HepG2 (cell line): ENCODE measurements around the gene CYP4V2. TPM values are rescaled to one million over a fixed set of nuclear protein-coding genes. Genes with fewer than 3 reads are reported as not detected.

Source experiments
- CREB3 ChIP-seq: sonication (generic); formaldehyde crosslinking; IDR thresholded peaks from 2 replicates; pipeline ENCODE4 v1.5.0; 2020; ENCODE audit warnings: missing genetic modification reagents
- HIVEP1 ChIP-seq: sonication (generic); formaldehyde crosslinking; IDR thresholded peaks from 2 replicates; pipeline ENCODE4 v1.4.0; 2020; ENCODE audit warnings: mild to moderate bottlenecking, missing genetic modification reagents
- HMGXB4 ChIP-seq, 2 experiments: sonication (generic) in 1 of 2; formaldehyde crosslinking in 1 of 2; IDR thresholded peaks; 2 replicates each; pipeline versions ENCODE4 v1.4.0 to v1.6.1; 2018 to 2020; ENCODE audit warnings: missing genetic modification reagents in 2 of 2, borderline replicate concordance in 1 of 2, low read depth in 1 of 2, mild to moderate bottlenecking in 1 of 2, missing biosample characterization in 1 of 2
- KIAA2018 ChIP-seq: sonication (generic); formaldehyde crosslinking; IDR thresholded peaks from 2 replicates; pipeline ENCODE4 v1.5.0; 2020; ENCODE audit warnings: mild to moderate bottlenecking, missing genetic modification reagents, borderline replicate concordance
- KLF12 ChIP-seq: sonication (generic); formaldehyde crosslinking; IDR thresholded peaks from 2 replicates; pipeline ENCODE4 v1.4.0; 2020; ENCODE audit warnings: missing genetic modification reagents, borderline replicate concordance
- MLLT10 ChIP-seq: sonication (generic); formaldehyde crosslinking; IDR thresholded peaks from 2 replicates; pipeline ENCODE4 v1.4.0; 2020; ENCODE audit warnings: missing genetic modification reagents
- NR2F2 ChIP-seq: IDR thresholded peaks from 2 replicates; pipeline ENCODE4 v1.6.1; 2012; ENCODE audit warnings: low read depth, inconsistent platforms, borderline replicate concordance
- SATB2 ChIP-seq: sonication (generic); formaldehyde crosslinking; IDR thresholded peaks from 2 replicates; pipeline ENCODE4 v1.5.0; 2020; ENCODE audit warnings: missing genetic modification reagents
- SP1 ChIP-seq, 2 experiments: fragments of 450-650 bp in 1 of 2; sonication (generic) in 1 of 2; formaldehyde crosslinking in 1 of 2; IDR thresholded peaks; 2 replicates each; pipeline versions ENCODE4 v1.4.0 to v1.6.1; 2016 to 2020; ENCODE audit warnings: missing genetic modification reagents in 1 of 2
- THAP11 ChIP-seq: IDR thresholded peaks from 2 replicates; pipeline ENCODE4 v1.6.1; 2016; ENCODE audit warnings: missing biosample characterization, missing genetic modification reagents
- UBTF ChIP-seq: sonication (generic); formaldehyde crosslinking; IDR thresholded peaks from 2 replicates; pipeline ENCODE4 v1.4.0; 2020; ENCODE audit warnings: mild to moderate bottlenecking, missing genetic modification reagents
- ZNF7 ChIP-seq: IDR thresholded peaks from 2 replicates; pipeline ENCODE4 v1.6.1; 2016; ENCODE audit warnings: missing biosample characterization, missing genetic modification reagents
- ZNF781 ChIP-seq: sonication (generic); formaldehyde crosslinking; IDR thresholded peaks from 2 replicates; pipeline ENCODE4 v1.5.1; 2020; ENCODE audit warnings: borderline replicate concordance, mild to moderate bottlenecking, missing genetic modification reagents; ENCODE audit errors: not compliant biosample characterization
- ZSCAN29 ChIP-seq: sonication (generic); formaldehyde crosslinking; conservative IDR thresholded peaks from 2 replicates; pipeline ENCODE4 v1.4.0; 2020; ENCODE audit warnings: mild to moderate bottlenecking, missing genetic modification reagents
- polyA plus RNA-seq, 8 experiments: library from polyadenylated mRNA; depleted of rRNA in 3 of 8; stranded (reverse) in 7 of 8; unstranded in 1 of 8; fragments of >200 nt; fragmentation: Illumina TruSeq in 4 of 8; extraction: Trizol in 4 of 8; gene quantifications; 2 replicates each; pipeline versions ENCODE4 v1.2.1 to v1.2.3, GENCODE V29; 2011 to 2016; ENCODE audit warnings: low read depth in 4 of 8, missing spikeins in 1 of 8, mixed read lengths in 1 of 8; ENCODE audit not compliant: insufficient read depth in 1 of 8
- total RNA-seq, 5 experiments: library from RNA; depleted of rRNA; stranded (reverse); fragments of >200 nt; fragmentation: Illumina TruSeq; extraction: Trizol; gene quantifications; 2 replicates each; pipeline ENCODE4 v1.2.3, GENCODE V29; 2016; ENCODE audit warnings: low read depth in 1 of 5

The CYP4V2 gene
- total and polyA plus RNA-seq, 2 of the 13 experiments (the other 11 are each of a cell fraction or from before 2014, with no cell fraction given), result 4.7 to 7.2 TPM

- peak; percentile 85; the same call in 1 of the 2 replicates for TF ChIP-seq HIVEP1 (CRISPR knock-in tag)
- no peak for TF ChIP-seq SATB2 (CRISPR knock-in tag)
- TF ChIP-seq ZSCAN29, result peak; percentile 98
- TF ChIP-seq SP1 (IDR thresholded peaks at IDR 0.05), result no peak
- 0 out of 2 replicates have a peak, but pooled peaks have one; percentile 14 for TF ChIP-seq SP1 (CRISPR knock-in tag; IDR thresholded peaks at IDR 0.05)
- TF ChIP-seq UBTF (CRISPR knock-in tag), result peak; percentile 92
- peak; percentile 77 for TF ChIP-seq KLF12 (CRISPR knock-in tag)
- no peak for TF ChIP-seq MLLT10 (CRISPR knock-in tag)
- TF ChIP-seq THAP11 (CRISPR knock-in tag), result peak; percentile 80
- TF ChIP-seq KIAA2018 (CRISPR knock-in tag), result no peak
- peak; percentile 92 to 97 for TF ChIP-seq HMGXB4 (CRISPR knock-in tag; IDR thresholded peaks at IDR 0.05; ENCODE audit: borderline replicate concordance in 1 of 2, low read depth in 1 of 2)
- peak; percentile 33 for TF ChIP-seq ZNF781 (CRISPR knock-in tag)
- TF ChIP-seq NR2F2, result peak; percentile 80; the same call in 1 of the 2 replicates
- no peak for TF ChIP-seq ZNF7 (CRISPR knock-in tag)
- 0 out of 2 replicates have a peak, but pooled peaks have one; percentile 9 for TF ChIP-seq CREB3
Observed at GRCh38 chr4:186191200-186192065, at the start of gene CYP4V2 (continued).
